Amniotic epithelial cell (primary cell): ENCODE results near the gene SMAD3.

Experiments
- DNase-seq: peaks from one replicate; pipeline ENCODE4 v3.0.0-alpha.2; 2010; ENCODE audit warnings: low read depth

The SMAD3 gene

DNA sequence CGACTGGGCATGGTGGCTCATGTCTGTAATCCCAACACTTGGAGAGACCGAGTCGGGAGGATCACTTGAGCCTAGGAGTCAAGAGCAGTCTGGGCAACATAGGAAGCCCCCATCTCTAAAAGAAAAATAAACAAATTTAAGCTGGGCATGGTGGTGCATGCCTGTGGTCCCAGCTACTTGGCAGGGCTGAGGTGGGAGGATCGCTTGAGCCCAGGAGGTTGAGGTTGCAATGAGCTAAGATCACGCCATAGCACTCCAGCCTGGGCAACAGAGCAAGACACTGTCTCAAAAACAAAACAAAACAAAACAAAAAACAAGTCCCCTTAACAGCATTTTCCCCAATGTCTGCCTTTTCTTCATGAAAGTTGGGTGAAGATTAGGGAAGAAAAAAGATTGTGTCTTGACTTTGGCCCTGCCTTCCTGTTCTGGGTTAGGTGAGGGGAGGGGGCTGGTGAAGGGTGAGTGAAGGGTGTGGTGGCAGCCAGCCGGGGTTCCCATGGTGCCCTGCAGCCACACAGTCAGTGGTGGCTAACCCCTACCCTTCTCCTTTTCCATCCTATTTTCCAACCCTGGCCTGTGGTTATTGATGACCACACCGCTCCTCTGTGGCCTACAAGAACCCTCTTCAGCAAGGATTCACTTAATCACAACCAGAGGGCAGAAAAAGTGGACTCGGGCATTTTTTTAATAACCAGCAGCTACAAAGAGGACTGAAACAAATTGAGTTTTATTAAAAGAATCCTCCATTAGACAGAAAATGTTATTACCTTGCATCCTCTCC, 28.4 kb upstream of the SMAD3 start:
- no peak for DNase-seq

GRCh38 chr15:67037694-67038093, 27.7 kb upstream of the SMAD3 start:
- DNase-seq, result no peak

GRCh38 chr15:67038736-67039135, 26.7 kb upstream of the SMAD3 start:
- DNase-seq, result no peak

DNA sequence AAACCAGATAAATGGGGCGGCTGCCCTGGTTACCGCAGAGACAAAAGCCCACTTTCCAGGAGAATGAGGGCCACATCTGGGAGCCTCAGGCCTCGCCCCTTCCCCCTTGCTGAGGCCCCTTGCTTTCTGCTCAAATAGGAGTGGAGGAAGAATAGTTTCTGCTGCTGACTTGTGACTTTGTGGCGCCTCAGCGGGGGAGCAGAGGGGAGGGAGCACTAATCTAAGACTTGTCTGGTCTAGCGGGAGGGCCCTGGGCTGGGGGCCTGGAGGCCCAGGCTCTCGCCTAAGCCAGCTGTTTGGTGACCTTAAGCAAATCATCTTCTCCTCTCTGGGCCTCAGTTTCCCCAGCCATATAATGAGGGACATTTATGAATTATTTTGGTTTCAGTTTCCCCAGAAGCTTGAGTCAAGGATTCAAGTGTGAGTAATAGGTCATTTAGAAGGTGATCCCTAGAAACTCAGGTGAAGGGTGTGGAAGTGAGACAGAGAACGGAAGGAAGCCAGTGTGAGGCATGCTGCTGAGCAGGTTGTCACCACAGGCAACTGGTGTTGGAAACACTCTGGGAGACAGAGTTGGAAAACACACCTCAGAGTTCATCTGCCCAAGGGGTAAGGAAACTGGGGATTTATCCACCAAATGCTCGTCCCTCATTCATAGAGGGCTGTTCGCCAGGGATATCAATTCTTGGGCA, 25.9 kb upstream of the SMAD3 start:
- no peak for DNase-seq

DNA sequence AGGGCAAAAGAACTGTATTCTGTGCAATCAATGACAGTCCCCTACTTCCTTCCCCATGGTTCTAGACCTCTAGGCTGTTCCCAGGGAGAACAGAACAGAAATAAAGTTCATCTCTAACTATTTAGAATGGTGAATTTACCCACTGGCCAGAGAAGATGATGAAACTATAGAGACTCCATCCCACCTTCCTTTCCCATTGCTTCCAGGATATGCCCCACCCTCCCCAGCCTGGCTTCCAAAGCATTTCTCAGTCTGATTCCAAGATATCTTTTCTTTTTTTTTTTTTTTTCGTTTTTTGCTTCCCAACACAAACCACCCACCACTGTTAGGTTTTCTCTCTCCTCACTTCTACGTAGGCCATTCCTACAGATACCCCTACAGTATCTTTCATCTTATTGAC, 25.1 kb upstream of the SMAD3 start:
- no peak for DNase-seq

DNA sequence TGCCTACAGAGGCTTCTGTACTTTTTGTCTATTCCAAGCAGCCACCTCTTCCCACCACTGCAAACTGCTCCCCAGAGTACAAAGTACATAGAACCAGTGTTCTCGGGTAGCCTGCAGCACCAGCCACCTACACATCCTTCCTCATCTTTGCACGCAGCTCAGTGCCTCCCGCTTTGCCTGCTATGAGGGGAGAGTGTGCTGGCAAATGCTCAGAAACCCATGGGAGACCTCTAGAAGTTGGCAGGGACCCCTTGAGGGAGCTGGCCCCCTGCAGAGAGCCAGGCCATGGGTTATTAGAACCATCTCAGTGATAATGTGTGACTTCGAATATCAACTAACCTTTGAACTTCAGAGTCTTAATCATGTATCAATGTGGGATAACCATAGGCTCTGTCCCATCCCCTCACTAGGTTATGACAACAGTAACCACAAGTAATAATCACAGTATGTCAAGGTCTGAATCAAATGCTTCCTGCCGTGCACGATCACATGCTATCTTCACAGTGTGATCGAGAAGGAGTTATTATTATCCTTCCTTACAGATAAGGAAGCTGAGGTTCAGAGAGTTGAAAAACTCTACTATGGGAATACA, 22.8 kb upstream of the SMAD3 start:
- DNase-seq, result peak; percentile 69

DNA sequence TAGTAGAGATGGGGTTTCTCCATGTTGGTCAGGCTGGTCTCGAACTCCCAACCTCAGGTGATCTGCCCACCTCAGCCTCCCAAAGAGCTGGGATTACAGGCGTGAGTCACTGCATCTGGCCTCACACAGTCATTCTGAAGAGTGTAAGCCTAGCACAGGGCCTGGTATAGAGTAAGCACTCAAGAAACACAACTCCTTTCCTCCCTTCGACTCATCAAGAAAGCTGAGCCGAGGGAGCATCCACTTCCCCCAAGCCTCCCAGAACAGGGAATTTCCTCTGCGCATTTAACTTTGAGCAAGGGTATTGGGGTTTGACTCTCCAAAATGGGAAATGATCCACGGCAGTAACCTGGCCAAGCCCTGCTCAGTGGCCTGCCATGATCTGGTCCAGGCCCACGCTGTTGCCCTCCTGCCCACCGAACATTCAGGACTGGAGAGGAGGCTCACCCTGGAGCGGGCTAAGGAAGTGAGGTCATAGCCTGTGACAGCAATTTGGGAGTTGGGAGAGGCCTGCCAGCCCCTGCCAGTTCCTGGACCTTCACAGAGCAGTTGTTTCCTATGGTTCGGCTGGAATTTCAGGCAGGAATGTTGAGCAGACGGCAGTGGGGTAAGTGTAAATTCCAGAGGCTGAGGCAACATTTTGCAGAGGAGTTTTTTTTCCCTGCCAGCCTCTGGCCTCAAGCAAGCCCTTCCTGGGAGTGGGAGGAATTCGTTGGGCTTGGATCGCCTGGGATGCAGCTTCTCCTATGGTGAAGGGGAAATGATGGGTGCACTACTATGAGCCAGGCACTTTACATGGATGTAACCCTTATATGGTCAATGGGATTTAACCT, 21.2 kb upstream of the SMAD3 start:
- DNase-seq, result peak; percentile 96

- no peak for DNase-seq
Observed at GRCh38 chr15:67047149-67047661, 18.2 kb upstream of the SMAD3 start.

DNA sequence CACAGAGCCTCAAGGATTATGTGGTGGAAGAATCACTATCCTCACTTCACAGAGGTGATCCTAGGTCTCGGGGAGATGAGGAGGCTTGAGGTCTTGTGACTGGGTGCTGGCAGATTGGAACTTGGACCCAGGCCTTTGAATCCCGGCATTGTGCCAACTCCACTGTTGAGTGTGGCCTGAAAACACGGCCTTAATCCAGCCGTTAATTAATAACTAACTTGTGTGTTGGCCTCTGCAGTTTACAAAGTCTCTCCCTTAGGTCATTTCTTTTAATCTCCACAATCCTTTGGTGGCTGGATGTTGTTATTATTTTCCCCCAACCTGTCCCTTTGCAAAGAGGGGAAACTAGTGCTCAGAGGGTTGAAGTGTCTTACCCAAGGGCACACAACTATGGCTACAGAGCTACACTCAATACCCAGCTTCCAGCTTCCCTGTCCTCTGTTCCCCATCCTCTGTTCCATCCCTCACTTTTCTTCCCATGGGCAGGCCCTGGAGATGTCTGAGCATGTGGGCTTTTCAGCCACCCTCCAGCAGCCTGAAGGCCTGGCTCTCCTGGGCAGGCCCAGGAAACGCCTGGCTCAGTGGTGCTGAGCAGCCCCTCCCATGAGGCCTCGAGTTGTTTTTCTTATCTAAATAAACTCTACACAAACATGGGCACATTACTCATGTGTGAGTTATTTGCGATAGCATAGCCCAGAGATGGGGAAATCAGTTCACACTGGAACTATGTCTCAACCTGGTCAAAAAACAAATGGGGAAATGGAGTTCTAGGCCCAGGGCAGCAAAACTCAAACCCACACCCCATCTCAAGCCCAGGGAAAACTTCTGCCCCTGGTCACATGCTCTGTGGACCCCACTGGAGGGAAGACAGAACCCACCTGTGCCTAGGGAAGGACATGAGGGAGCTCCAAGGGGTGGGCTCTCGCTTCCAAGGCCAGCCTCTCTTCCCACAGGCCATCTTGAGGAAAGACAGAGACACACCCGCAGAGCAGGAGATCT, 16.8 kb upstream of the SMAD3 start:
- DNase-seq, result peak; percentile 99

- peak; percentile 95 for DNase-seq
Observed at GRCh38 chr15:67049351-67050044, 15.9 kb upstream of the SMAD3 start.

DNA sequence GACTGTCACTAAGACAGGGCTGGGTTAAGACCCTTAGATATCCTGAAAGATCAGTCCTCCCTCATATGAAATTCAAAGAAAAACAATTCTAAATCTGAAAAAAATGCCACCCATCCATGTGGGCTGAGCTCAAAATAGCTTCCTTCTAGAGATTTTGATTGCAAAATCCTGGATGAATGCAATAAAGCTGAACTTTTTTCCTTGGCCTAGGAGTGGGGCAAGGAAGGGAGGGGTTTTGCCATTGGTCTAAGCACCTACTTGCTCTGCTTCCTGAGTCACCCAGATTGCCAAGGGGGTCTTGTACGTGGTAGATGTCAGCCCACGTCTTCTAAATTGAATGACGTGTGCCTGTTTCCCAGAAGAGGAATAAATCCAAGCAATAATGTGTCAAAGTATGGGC, 15.3 kb upstream of the SMAD3 start:
- DNase-seq, result peak; percentile 93

DNA sequence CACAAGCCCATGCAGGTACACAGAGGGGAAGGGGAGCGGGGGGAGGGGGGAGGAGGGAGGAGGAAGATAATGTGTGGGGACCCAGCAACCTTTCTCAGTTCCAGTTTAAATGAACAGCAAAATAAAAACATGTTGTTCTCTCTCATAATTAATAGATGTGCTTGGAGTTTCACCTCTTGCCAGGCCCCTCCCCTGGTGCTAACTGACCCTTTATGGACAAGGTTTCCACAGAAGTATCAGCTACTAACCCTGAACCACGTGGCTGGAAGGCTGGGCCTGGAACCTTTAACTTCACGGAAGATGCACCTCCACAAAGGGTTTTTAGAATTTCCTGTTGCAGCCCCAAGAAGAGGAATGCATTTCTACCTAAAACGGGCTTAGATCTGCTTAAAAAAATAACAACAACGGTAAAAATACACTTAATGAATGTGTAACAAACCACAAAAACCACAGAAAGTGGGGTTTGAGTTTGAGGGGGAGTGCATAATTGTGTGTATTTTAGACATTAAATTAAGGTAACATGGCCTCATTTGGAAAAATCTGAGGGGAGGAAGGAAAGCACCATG, 14.8 kb upstream of the SMAD3 start:
- peak; percentile 51 for DNase-seq

GRCh38 chr15:67051088-67052045, 14.0 kb upstream of the SMAD3 start:
- DNase-seq, result no peak

DNA sequence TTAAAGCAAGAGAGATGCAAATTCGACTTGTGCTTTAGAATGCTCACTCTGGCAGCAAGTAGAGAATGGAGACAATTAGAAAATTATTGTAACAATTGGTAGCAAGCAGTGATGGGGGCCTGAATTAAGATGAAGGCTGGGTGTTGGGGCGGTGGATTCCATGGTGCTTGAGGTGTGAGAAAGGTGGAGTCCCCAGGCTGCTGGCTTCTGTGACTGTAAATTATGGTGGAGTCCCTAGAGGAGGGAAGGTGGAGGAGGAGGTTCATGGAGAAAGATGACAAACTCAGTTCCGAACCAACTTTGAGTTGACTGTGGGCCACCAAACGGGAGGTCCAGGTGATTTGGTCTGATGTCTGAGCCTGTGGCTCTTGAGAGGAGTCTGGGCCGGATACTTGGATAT, 10.7 kb upstream of the SMAD3 start:
- no peak for DNase-seq

GRCh38 chr15:67059127-67059553, 6.3 kb upstream of the SMAD3 start:
- no peak for DNase-seq

GRCh38 chr15:67061811-67062368, 3.5 kb upstream of the SMAD3 start:
- DNase-seq, result no peak

DNA sequence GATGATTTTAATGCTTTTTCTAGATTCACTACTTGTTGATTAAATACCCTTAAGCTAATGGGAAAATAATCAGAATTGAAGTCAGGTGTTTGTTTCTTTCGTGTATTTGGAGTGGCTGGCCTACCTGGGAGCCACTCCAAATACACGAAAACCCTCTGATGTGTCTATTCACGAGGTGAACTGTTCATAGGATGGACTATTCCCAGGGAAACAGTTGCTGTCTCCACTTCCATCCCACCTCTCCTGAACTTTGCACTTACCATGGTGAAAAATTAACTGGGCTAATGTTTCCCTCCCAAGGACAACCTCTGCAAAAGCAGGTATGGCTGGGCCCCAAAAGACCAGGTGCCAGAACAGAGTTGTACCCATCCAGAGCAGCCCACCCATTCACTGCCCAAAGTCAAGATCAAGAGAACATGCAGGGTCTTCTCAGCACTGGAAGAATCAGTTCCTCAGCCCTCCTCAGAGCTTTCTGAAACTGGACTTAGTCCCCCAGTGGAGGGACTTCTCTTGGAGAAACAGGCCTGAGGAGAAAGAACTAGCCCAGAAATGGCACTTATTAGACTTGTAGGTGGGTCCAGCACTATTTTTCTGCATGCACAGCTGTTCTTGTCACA, 2.9 kb upstream of the SMAD3 start:
- DNase-seq, result no peak
